ENCODE measurements around the gene FAM171A2.
"Not testable (repeated sequence)": the region's sequence is repeated elsewhere in the genome, so short reads cannot be mapped to it uniquely, and the experiment has no call there.

FAM171A2 gene

GRCh38 chr17:44347206-44348055 is 16.2 kb downstream of the FAM171A2 start:
- not testable (repeated sequence) for DNase-seq (ENCODE audit: extremely low read depth in 1 of 2, low read depth in 1 of 2)

- DNase-seq (ENCODE audit: extremely low read depth in 1 of 2, low read depth in 1 of 2) = no peak
Observed at GRCh38 chr17:44346064-44346844, 17.4 kb downstream of the FAM171A2 start.

- DNase-seq (ENCODE audit: extremely low read depth in 1 of 2, low read depth in 1 of 2) = no peak
Observed at GRCh38 chr17:44345454-44346026, 18.1 kb downstream of the FAM171A2 start.

- DNase-seq (ENCODE audit: extremely low read depth in 1 of 2, low read depth in 1 of 2) = peak; percentile 60 to 85
Observed at GRCh38 chr17:44344939-44345453, 18.7 kb downstream of the FAM171A2 start, which contains the start of gene GRN. GRN (plus strand) TSS chr17:44345302; CDS start chr17:44349165, 3,863 bp downstream.

- no peak for DNase-seq (ENCODE audit: extremely low read depth in 1 of 2, low read depth in 1 of 2)
Observed at GRCh38 chr17:44343510-44344209, 20.0 kb downstream of the FAM171A2 start.

GRCh38 chr17:44340553-44340952 is 23.1 kb downstream of the FAM171A2 start:
- DNase-seq (ENCODE audit: extremely low read depth in 1 of 2, low read depth in 1 of 2) = not testable (repeated sequence)

GRCh38 chr17:44338702-44339101 is 25.0 kb downstream of the FAM171A2 start:
- no peak for DNase-seq (ENCODE audit: extremely low read depth in 1 of 2, low read depth in 1 of 2)

- no peak for DNase-seq (ENCODE audit: extremely low read depth in 1 of 2, low read depth in 1 of 2)
Observed at GRCh38 chr17:44335968-44336367, 27.7 kb downstream of the FAM171A2 start.

GRCh38 chr17:44335564-44335963 is 28.1 kb downstream of the FAM171A2 start:
- DNase-seq (ENCODE audit: extremely low read depth in 1 of 2, low read depth in 1 of 2) = no peak

GRCh38 chr17:44334727-44335126 is 28.9 kb downstream of the FAM171A2 start:
- DNase-seq (ENCODE audit: extremely low read depth in 1 of 2, low read depth in 1 of 2) = no peak

GRCh38 chr17:44334315-44334714 is 29.3 kb downstream of the FAM171A2 start:
- DNase-seq (ENCODE audit: extremely low read depth in 1 of 2, low read depth in 1 of 2) = no peak

- DNase-seq (ENCODE audit: extremely low read depth in 1 of 2, low read depth in 1 of 2) = no peak
Observed at GRCh38 chr17:44333371-44333770, 30.3 kb downstream of the FAM171A2 start.

- DNase-seq (ENCODE audit: extremely low read depth in 1 of 2, low read depth in 1 of 2) = peak in 1 of 2 donors; percentile 57
Observed at GRCh38 chr17:44331249-44331760, 32.3 kb downstream of the FAM171A2 start.

- DNase-seq (ENCODE audit: extremely low read depth in 1 of 2, low read depth in 1 of 2) = not testable (repeated sequence)
Observed at GRCh38 chr17:44330263-44330662, 33.4 kb downstream of the FAM171A2 start.

GRCh38 chr17:44329516-44329915 is 34.1 kb downstream of the FAM171A2 start:
- DNase-seq (ENCODE audit: extremely low read depth in 1 of 2, low read depth in 1 of 2) = not testable (repeated sequence)

GRCh38 chr17:44327715-44328449 is 35.8 kb downstream of the FAM171A2 start:
- DNase-seq (ENCODE audit: extremely low read depth in 1 of 2, low read depth in 1 of 2) = no peak

GRCh38 chr17:44326861-44327444 is 36.7 kb downstream of the FAM171A2 start:
- peak; percentile 81 to 87 for DNase-seq (ENCODE audit: extremely low read depth in 1 of 2, low read depth in 1 of 2)

GRCh38 chr17:44324571-44325275 is 38.9 kb downstream of the FAM171A2 start, which contains the start of gene SLC25A39:
SLC25A39 (minus strand) TSS chr17:44324823; CDS start chr17:44323562, 1,261 bp downstream.
- DNase-seq (ENCODE audit: extremely low read depth in 1 of 2, low read depth in 1 of 2) = peak; percentile 86 to 94

Measured in stimulated activated CD8-positive, alpha-beta memory T cell treated with anti-CD3 and anti-CD28 coated beads, Interleukin-7, amount 100 ng/mL, for 48 hours (primary cell).